K562 (cell line): ENCODE data around the gene CMTM8.

Experiments
- CREM ChIP-seq: IDR thresholded peaks from 2 replicates; pipeline ENCODE4 v1.6.1; 2014; ENCODE audit warnings: antibody characterized with exemption, low read depth
- ELF4 ChIP-seq: fragments of 450-650 bp; formaldehyde crosslinking; IDR thresholded peaks from 2 replicates; pipeline ENCODE4 v1.4.0; 2022; ENCODE audit warnings: missing genetic modification characterization
- RAD21 ChIP-seq, 2 experiments: fragments of 250-450 bp in 1 of 2; fragments of 450-650 bp in 1 of 2; sonication (Bioruptor Pico) in 1 of 2; formaldehyde crosslinking in 1 of 2; IDR thresholded peaks in 1 of 2; conservative IDR thresholded peaks in 1 of 2; 2 replicates each; pipeline versions ENCODE4 v1.4.0 to v1.8.0; 2020 to 2022; ENCODE audit warnings: mild to moderate bottlenecking in 2 of 2, moderate library complexity in 1 of 2

DNA sequence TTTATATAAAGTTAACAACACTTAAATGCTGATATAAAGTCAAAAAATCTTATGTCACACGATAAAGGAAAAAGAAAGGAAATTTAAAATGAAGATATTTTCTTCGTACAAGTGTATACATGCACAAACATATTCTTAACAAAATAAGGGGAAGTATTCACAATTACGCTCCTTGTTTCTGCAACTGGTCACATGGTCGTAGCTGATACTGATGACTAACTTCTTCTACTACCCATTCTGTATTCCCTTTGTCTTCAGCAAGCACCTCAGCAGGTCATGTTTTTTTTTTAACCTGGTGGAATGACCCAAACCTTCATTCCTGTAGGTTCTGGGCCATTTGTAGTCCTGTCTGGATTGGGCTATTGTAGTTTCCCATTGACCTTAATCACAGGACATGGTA is 30.0 kb upstream of the CMTM8 start:
- no peak for TF ChIP-seq CREM
- TF ChIP-seq ELF4 (CRISPR knock-in tag): no peak
- no peak for TF ChIP-seq RAD21 (CRISPR knock-in tag; conservative IDR thresholded peaks at IDR 0.05 in 1 of 2, IDR thresholded peaks at IDR 0.05 in 1 of 2)
